DND-41 (cell line): ENCODE measurements around the gene SERINC3.

ENCODE experiments used
- ATAC-seq: fragments of 200-7000 bp; cut with Tn5 transposase; 3 replicates; pipeline ENCODE4 v1.9.1; 2021; ENCODE audit warnings: low read depth; ENCODE audit not compliant: insufficient read depth
- DNase-seq: peaks from one replicate; pipeline ENCODE4 v3.0.0-alpha.2; 2020
- H2AFZ ChIP-seq: 2 replicates; pipeline ENCODE4 v1.6.0; 2012; ENCODE audit warnings: low read depth, low read length
- H3K27ac ChIP-seq: 2 replicates; pipeline ENCODE4 v1.5.1; 2012; ENCODE audit warnings: low read length, inconsistent platforms
- H3K27me3 ChIP-seq: fragments of 200-600 bp; sonication (generic); 2 replicates; pipeline ENCODE4 v1.6.0; 2012; ENCODE audit warnings: low read length, mild to moderate bottlenecking, inconsistent platforms; ENCODE audit not compliant: insufficient read depth, poor library complexity
- H3K36me3 ChIP-seq: 2 replicates; pipeline ENCODE4 v1.5.1; 2012; ENCODE audit warnings: low read length, inconsistent platforms; ENCODE audit not compliant: insufficient read depth
- H3K4me1 ChIP-seq: 2 replicates; pipeline ENCODE4 v1.5.1; 2012; ENCODE audit warnings: mild to moderate bottlenecking, low read length; ENCODE audit not compliant: insufficient read depth
- H3K4me2 ChIP-seq: 2 replicates; pipeline ENCODE4 v1.6.0; 2012; ENCODE audit warnings: mild to moderate bottlenecking, moderate library complexity, low read length, inconsistent platforms; ENCODE audit not compliant: insufficient read depth
- H3K4me3 ChIP-seq, 2 experiments: fragments of 200-600 bp in 1 of 2; shearing (Covaris generic) in 1 of 2; 2 replicates each; pipeline ENCODE4 v1.5.1; 2012 to 2016; ENCODE audit warnings: inconsistent platforms in 2 of 2, low read length in 2 of 2, mild to moderate bottlenecking in 2 of 2, low read depth in 1 of 2, moderate library complexity in 1 of 2
- H3K79me2 ChIP-seq: 2 replicates; pipeline ENCODE4 v1.6.0; 2012; ENCODE audit warnings: low read length, inconsistent platforms; ENCODE audit not compliant: insufficient read depth
- H3K9ac ChIP-seq: 2 replicates; pipeline ENCODE4 v1.6.0; 2012; ENCODE audit warnings: low read depth, mild to moderate bottlenecking, inconsistent platforms, low read length, moderate library complexity
- H3K9me3 ChIP-seq: 2 replicates; pipeline ENCODE4 v1.5.1; 2012; ENCODE audit warnings: low read length, moderate library complexity, mild to moderate bottlenecking, inconsistent platforms; ENCODE audit not compliant: insufficient read depth, severe bottlenecking
- H4K20me1 ChIP-seq: 2 replicates; pipeline ENCODE4 v1.6.0; 2012; ENCODE audit warnings: low read length; ENCODE audit not compliant: insufficient read depth
- EZH2 ChIP-seq: IDR thresholded peaks from 3 replicates; pipeline ENCODE4 v1.6.1; 2012; ENCODE audit warnings: borderline replicate concordance, low read depth, mild to moderate bottlenecking, moderate library complexity, low read length, inconsistent platforms; ENCODE audit not compliant: severe bottlenecking
- TF ChIP-seq, protein P1 (sequence below): IDR thresholded peaks from 2 replicates; pipeline ENCODE4 v1.5.1; 2012; ENCODE audit warnings: borderline replicate concordance, low read length, moderate library complexity, mild to moderate bottlenecking; ENCODE audit not compliant: poor library complexity, severe bottlenecking; ENCODE audit errors: extremely low read depth

SERINC3 gene

DNA sequence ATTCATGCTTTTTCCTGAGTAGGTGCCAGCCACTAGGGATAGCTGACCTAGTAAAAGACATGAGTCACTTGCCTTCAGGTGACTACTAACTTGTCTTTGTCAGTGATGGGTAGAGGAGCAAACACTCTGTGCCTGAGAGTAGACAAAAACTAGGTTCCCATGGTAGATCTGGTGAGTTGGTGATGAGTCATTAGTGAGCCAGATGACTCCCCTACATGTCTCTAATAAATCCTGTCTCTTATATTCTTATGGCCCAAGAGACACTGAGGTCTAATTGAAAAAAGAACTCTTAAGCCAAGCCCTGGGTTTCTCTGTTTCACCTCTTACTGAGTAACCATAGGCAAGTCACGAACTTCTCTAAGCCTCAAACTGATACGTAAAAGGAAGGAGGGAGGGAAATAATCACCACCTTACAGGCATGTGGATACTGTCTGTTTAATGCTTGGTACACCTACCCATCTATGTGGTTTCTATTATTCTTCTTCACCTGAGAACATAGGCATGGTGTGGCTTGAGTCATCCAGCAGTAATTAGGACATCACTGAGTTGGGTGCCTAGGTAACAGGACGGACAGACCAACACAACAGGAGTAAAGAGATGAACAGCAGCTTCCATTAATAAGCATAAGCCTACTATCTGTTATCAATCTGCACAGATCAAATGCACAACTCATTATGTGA is 25.9 kb downstream of the SERINC3 start:
- H3K4me3 ChIP-seq = no peak overlapping the region
- no peak for DNase-seq
- H3K4me1 ChIP-seq = no peaks in the 10 kb centered on the region
- H2AFZ ChIP-seq = no peak overlapping the region
- H3K9ac ChIP-seq = no peak overlapping the region
- no peaks in the 10 kb centered on the region; the same call in 1 of the 2 replicates for H4K20me1 ChIP-seq
- no peaks in the 10 kb centered on the region for H3K79me2 ChIP-seq
- H3K4me2 ChIP-seq = no peak overlapping the region
- H3K27ac ChIP-seq = no peak overlapping the region
- ATAC-seq = peak; percentile 44; the same call in 2 of the 3 replicates
- peaks cover 91% of the 10 kb centered on the region for H3K36me3 ChIP-seq
- no peaks in the 10 kb centered on the region for H3K9me3 ChIP-seq
- H3K27me3 ChIP-seq = no peaks in the 10 kb centered on the region
- TF ChIP-seq EZH2 = no peak
- TF ChIP-seq, protein P1, sequence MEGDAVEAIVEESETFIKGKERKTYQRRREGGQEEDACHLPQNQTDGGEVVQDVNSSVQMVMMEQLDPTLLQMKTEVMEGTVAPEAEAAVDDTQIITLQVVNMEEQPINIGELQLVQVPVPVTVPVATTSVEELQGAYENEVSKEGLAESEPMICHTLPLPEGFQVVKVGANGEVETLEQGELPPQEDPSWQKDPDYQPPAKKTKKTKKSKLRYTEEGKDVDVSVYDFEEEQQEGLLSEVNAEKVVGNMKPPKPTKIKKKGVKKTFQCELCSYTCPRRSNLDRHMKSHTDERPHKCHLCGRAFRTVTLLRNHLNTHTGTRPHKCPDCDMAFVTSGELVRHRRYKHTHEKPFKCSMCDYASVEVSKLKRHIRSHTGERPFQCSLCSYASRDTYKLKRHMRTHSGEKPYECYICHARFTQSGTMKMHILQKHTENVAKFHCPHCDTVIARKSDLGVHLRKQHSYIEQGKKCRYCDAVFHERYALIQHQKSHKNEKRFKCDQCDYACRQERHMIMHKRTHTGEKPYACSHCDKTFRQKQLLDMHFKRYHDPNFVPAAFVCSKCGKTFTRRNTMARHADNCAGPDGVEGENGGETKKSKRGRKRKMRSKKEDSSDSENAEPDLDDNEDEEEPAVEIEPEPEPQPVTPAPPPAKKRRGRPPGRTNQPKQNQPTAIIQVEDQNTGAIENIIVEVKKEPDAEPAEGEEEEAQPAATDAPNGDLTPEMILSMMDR = no peak

DNA sequence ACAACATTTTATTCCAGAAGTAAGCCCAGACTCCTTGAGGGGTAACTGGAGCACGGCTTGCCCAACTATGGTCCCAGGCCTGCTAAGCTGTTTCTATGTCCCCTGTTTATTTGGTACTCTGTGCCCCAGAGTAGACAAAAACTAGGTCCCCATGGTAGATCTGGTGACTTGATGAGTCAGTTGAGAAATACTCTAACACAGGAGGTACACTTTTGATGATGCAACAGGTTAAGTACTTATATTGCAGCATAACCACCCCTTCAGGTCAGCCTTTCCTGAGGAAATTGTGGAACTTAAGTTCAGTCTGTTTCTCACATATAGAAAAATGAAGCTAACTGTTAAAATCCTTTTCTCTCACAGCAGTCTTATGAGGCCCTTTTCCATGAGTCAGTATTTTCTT is 26.6 kb downstream of the SERINC3 start:
- DNase-seq (no peak), ATAC-seq (no peak)
- TF ChIP-seq, protein P1 = no peak
- no peak for TF ChIP-seq EZH2
- no peak overlapping the region for H3K4me2 ChIP-seq
- H3K27me3 ChIP-seq = no peaks in the 10 kb centered on the region
- no peaks in the 10 kb centered on the region; the same call in 1 of the 2 replicates for H4K20me1 ChIP-seq
- H3K4me1 ChIP-seq = no peaks in the 10 kb centered on the region
- no peak overlapping the region for H3K27ac ChIP-seq
- H3K79me2 ChIP-seq = no peaks in the 10 kb centered on the region
- H3K4me3 ChIP-seq = no peak overlapping the region
- H2AFZ ChIP-seq = no peak overlapping the region
- H3K9ac ChIP-seq = no peak overlapping the region
- peaks cover 89% of the 10 kb centered on the region for H3K36me3 ChIP-seq
- H3K9me3 ChIP-seq = no peaks in the 10 kb centered on the region

DNA sequence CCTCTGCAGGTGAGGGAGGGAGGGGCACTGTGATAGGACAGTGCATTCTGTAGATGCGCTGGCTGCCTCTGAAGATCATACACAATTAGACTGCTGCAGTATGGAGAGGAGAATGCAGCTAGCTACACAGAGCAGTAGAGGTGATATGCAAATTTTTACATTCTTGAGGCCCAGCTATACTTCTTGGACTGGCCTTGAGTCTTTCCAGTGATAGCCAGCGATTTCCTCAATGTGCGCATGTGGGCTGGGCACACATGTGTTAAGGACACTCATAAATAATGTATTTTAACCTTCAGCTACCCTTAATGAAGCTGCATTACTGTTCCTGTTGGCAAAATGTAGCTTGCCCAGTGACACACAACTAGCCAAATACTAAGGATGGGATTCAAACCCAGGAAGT is 27.2 kb downstream of the SERINC3 start:
- Histone ChIP-seq H3K9ac (no peak overlapping the region), H3K4me2 (no peak overlapping the region), H3K79me2 (no peaks in the 10 kb centered on the region), H3K4me1 (no peaks in the 10 kb centered on the region), H3K27me3 (no peaks in the 10 kb centered on the region), H2AFZ (no peak overlapping the region), H3K9me3 (no peaks in the 10 kb centered on the region), H3K27ac (no peak overlapping the region), H4K20me1 (no peaks in the 10 kb centered on the region; the same call in 1 of the 2 replicates), H3K36me3 (peaks cover 89% of the 10 kb centered on the region), H3K4me3 (no peak overlapping the region)
- no peak for TF ChIP-seq EZH2
- TF ChIP-seq, protein P1 = no peak
- no peak for DNase-seq
- no peak for ATAC-seq
